ENCODE data around the gene PRPF31. TPM values are rescaled to one million over a fixed set of nuclear protein-coding genes. Genes with fewer than 3 reads are reported as not detected.

PRPF31 gene
- total RNA-seq, 1 experiment from 2014 or later: 84.4 TPM

- H3K23ac ChIP-seq (ENCODE audit: insufficient read length, low read depth, low read length): no peak overlapping the region
- no peak overlapping the region for H4K8ac ChIP-seq (replicated peaks; ENCODE audit: insufficient read length, low read depth, low read length)
- H3K27ac ChIP-seq (ENCODE audit: insufficient read length, low read depth, low read length): no peak overlapping the region
- no peak overlapping the region for H3K9ac ChIP-seq (ENCODE audit: extremely low read depth, insufficient read length, low read length)
- H2BK5ac ChIP-seq (ENCODE audit: insufficient read length, low read length): no peak overlapping the region
- no peak overlapping the region for H3K18ac ChIP-seq (ENCODE audit: insufficient read length, low read depth, low read length)
- Mint-ChIP-seq H3K27ac (peak overlapping the region in 1 of 3 experiments; percentile 73; a peak in 2 of 7 replicates), H3K27me3 (ENCODE audit: low read depth) (peaks cover 2% of the 10 kb centered on the region; the same call in 1 of the 2 replicates), H3K36me3 (ENCODE audit: insufficient read depth in 1 of 3, low read depth in 3 of 3) (peaks cover 41 to 75% (median 74%) of the 10 kb centered on the region in 3 experiments), H3K4me1 (peaks cover 4 to 5% of the 10 kb centered on the region in 2 experiments; a peak in 3 of 4 replicates), H3K9me3 (no peaks in the 10 kb centered on the region; a peak in 1 of 5 replicates), H3K4me3 (peak overlapping the region in 1 of 2 experiments; percentile 7; a peak in 1 of 5 replicates)
- no peaks in the 10 kb centered on the region for H3K9me3 ChIP-seq (ENCODE audit: control insufficient read depth, low read depth, low read length)
- no peak overlapping the region for H2BK120ac ChIP-seq (ENCODE audit: low read depth, low read length, poor library complexity, severe bottlenecking)
- WGBS (ENCODE audit: extremely low coverage, insufficient read length, low lambda C conversion rate): no CpG with 5 or more reads among the region's 18 CpGs
- H2BK20ac ChIP-seq (ENCODE audit: low read depth, low read length, poor library complexity, severe bottlenecking): no peak overlapping the region
- no peaks in the 10 kb centered on the region for H3K79me1 ChIP-seq (ENCODE audit: insufficient read depth, low read depth, low read length, poor library complexity, severe bottlenecking)
- no peaks in the 10 kb centered on the region for H3K4me1 ChIP-seq (ENCODE audit: insufficient read depth, low read length)
- TF ChIP-seq CTCF (conservative IDR thresholded peaks at IDR 0.05): no peak
- H4K91ac ChIP-seq (ENCODE audit: insufficient read length, low read depth, low read length): no peak overlapping the region
- no peak overlapping the region for H3K56ac ChIP-seq (ENCODE audit: insufficient read length, low read depth, low read length)
- no peak overlapping the region for H2BK12ac ChIP-seq (ENCODE audit: insufficient read length, low read depth, low read length)
- no peaks in the 10 kb centered on the region for H4K20me1 ChIP-seq (ENCODE audit: control insufficient read depth, insufficient read depth, insufficient read length)
- H3K4me2 ChIP-seq (ENCODE audit: insufficient read depth, insufficient read length, low read length): no peak overlapping the region
- H3K4ac ChIP-seq (ENCODE audit: low read depth, low read length): no peak overlapping the region
- no peak for DNase-seq
- no peaks in the 10 kb centered on the region for H3K27me3 ChIP-seq (ENCODE audit: insufficient read depth, low read length)
- no peak overlapping the region for H2AK5ac ChIP-seq (ENCODE audit: insufficient read length, low read length)
- no peak overlapping the region for H2AFZ ChIP-seq (ENCODE audit: low read length)
- no peak overlapping the region for H3K14ac ChIP-seq (ENCODE audit: insufficient read depth, low read length)
- no peaks in the 10 kb centered on the region; the same call in 1 of the 2 replicates for H3K79me2 ChIP-seq (ENCODE audit: insufficient read depth, low read length)
- no peak overlapping the region for H4K5ac ChIP-seq (ENCODE audit: insufficient read length, low read depth, low read length)
- H2BK15ac ChIP-seq (ENCODE audit: low read depth, low read length): no peak overlapping the region
- peaks cover 3% of the 10 kb centered on the region for H3K23me2 ChIP-seq (ENCODE audit: insufficient read length, low read depth, low read length, poor library complexity, severe bottlenecking)
- no peak overlapping the region for H3T11ph ChIP-seq (ENCODE audit: low read length)
These were observed 39.2 kb downstream of the PRPF31 start for GRCh38 chr19:54154603-54155345.
